ENCODE data around the gene TSTD1.
"Not testable (repeated sequence)": the region's sequence is repeated elsewhere in the genome, so short reads cannot be mapped to it uniquely, and the experiment has no call there.

TSTD1 gene

DNA sequence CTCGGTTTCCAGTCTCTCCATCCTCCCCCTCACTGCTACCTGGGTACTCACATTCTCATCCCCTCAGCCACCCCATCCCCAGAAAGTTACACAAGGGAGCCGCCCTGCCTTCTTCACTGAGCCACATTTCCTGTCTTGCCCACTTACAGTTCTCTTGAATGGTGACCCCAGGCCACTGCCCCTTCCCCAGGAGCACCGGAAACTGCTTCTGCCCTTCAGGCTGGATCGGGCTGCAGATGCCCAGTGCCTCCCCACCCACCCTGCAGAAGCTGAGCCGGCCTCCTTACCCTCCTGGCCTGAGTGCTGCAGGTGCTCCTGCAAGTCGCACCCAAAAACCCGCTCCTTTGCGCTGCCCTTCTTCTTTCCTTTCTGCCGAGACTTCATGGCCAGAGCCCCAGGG lies 30.5 kb upstream of the TSTD1 start:
- Histone ChIP-seq H3K36me3 (ENCODE audit: insufficient read depth, insufficient read length, low read length) (no peaks in the 10 kb centered on the region), H3K9me3 (ENCODE audit: insufficient read depth, low read length) (peaks cover 8% of the 10 kb centered on the region; the same call in 1 of the 2 replicates), H3K27me3 (ENCODE audit: insufficient read depth, insufficient read length) (no peaks in the 10 kb centered on the region), H3K9ac (ENCODE audit: insufficient read length, low read depth) (no peak overlapping the region), H3K4me3 (ENCODE audit: insufficient read length, low read depth) (no peak overlapping the region), H3K4me1 (ENCODE audit: insufficient read depth, insufficient read length) (peaks cover 7% of the 10 kb centered on the region)
- DNase-seq (ENCODE audit: low read depth, low spot score): no peak
- TF ChIP-seq ZNF274 (IDR thresholded peaks at IDR 0.05; ENCODE audit: low read depth, low read length) (no peak), YY1 (IDR thresholded peaks at IDR 0.05; ENCODE audit: insufficient read depth, insufficient read length) (no peak), SUZ12 (IDR thresholded peaks at IDR 0.05; ENCODE audit: extremely low read depth, insufficient read depth, insufficient read length) (no peak)

DNA sequence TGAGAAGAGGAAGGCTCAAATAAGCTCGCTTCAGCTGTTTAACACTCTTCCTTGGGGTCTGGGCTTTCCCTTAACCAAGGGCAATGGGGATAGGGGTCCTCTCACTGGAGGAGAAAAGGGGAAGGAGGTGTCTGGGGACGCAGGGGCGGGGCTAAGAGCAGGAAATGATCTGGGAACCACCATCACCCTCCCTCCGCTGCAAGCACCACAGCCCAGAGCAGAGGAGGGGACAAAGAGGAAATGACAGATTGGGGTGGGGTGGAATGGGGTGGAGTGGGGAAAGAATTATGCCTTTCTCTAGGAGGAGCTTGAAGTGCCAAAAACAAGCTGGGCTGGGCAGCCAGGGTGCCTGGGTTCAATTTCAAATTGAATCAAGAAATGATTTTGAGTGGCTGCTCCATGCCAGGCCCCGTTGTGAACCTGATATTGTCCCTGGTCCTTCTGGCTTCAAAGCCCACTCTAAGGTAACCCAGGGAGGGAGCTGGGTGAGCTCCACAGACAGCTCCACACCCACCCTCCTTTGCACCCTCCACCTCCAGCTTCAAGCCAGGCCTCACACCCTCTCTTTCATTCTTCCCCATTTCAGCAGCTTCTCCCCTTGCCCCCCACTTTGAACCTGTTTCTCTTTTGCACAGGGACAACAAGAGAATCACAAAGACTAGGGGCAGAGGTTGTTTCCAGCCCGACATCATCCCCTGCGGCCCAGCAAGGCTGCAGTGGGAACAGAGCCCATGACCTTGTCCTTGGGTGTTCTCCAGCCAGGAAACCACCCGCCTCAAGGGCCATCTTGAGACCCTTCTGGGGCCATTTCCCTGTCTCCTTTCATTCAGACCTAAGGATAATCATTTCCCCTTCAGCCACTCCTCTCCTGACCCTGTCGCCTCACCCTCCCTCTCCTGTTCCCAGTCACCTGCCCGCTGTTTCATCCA lies 29.8 kb upstream of the TSTD1 start:
- Histone ChIP-seq H3K4me1 (ENCODE audit: insufficient read depth, insufficient read length) (peaks cover 4% of the 10 kb centered on the region), H3K27me3 (ENCODE audit: insufficient read depth, insufficient read length) (no peaks in the 10 kb centered on the region), H3K9ac (ENCODE audit: insufficient read length, low read depth) (no peak overlapping the region), H3K9me3 (ENCODE audit: insufficient read depth, low read length) (peaks cover 8% of the 10 kb centered on the region; the same call in 1 of the 2 replicates), H3K4me3 (ENCODE audit: insufficient read length, low read depth) (no peak overlapping the region), H3K36me3 (ENCODE audit: insufficient read depth, insufficient read length, low read length) (no peaks in the 10 kb centered on the region)
- TF ChIP-seq ZNF274 (IDR thresholded peaks at IDR 0.05; ENCODE audit: low read depth, low read length) (no peak), SUZ12 (IDR thresholded peaks at IDR 0.05; ENCODE audit: extremely low read depth, insufficient read depth, insufficient read length) (no peak), YY1 (IDR thresholded peaks at IDR 0.05; ENCODE audit: insufficient read depth, insufficient read length) (no peak)
- no peak for DNase-seq (ENCODE audit: low read depth, low spot score)

DNA sequence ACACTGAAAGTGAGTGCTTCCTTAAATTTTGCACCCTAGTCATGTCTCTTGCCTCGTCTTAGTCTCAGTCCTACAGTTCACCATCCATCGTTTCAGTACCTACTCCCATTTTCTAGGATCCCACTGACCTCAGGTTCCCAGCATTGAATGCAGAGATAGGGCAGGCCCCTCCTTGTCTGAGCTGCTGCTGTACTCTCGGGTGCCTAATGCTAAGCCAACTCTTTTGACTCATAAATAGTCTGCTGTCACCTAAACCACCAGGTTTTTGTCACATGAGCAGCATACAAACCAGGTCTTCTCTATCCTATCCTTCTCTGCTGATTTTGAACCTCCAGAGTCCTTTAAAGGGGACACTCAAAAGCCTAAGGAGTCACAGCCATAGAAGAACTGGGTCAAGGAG lies 27.9 kb upstream of the TSTD1 start:
- H3K36me3 ChIP-seq (ENCODE audit: insufficient read depth, insufficient read length, low read length): no peaks in the 10 kb centered on the region
- peaks cover 8% of the 10 kb centered on the region; the same call in 1 of the 2 replicates for H3K9me3 ChIP-seq (ENCODE audit: insufficient read depth, low read length)
- H3K4me3 ChIP-seq (ENCODE audit: insufficient read length, low read depth): no peak overlapping the region
- H3K27me3 ChIP-seq (ENCODE audit: insufficient read depth, insufficient read length): no peaks in the 10 kb centered on the region
- H3K9ac ChIP-seq (ENCODE audit: insufficient read length, low read depth): no peak overlapping the region
- no peak for TF ChIP-seq SUZ12 (IDR thresholded peaks at IDR 0.05; ENCODE audit: extremely low read depth, insufficient read depth, insufficient read length)
- TF ChIP-seq ZNF274 (IDR thresholded peaks at IDR 0.05; ENCODE audit: low read depth, low read length): no peak
- TF ChIP-seq YY1 (IDR thresholded peaks at IDR 0.05; ENCODE audit: insufficient read depth, insufficient read length): no peak
- DNase-seq (ENCODE audit: low read depth, low spot score): no peak
- H3K4me1 ChIP-seq (ENCODE audit: insufficient read depth, insufficient read length): peaks cover 3% of the 10 kb centered on the region

DNA sequence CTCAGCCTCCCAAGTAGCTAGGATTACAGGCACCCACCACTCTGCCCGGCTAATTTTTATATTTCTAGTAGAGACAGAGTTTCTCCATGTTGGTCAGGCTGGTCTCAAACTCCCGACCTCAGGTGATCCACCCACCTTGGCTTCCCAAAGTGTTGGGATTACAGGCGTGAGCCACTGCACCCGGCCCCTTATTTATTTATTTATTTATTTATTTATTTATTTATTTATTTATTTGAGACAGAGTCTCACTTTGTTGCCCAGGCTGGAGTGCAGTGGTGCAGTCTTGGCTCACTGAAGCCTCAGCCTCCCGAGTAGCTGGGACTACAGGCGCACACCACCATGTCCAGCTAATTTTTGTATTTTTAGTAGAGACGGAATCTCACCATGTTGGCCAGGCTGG lies 26.9 kb upstream of the TSTD1 start:
- not testable (repeated sequence) for H3K27me3 ChIP-seq (ENCODE audit: insufficient read depth, insufficient read length); H3K36me3 ChIP-seq (ENCODE audit: insufficient read depth, insufficient read length, low read length); H3K4me1 ChIP-seq (ENCODE audit: insufficient read depth, insufficient read length); H3K4me3 ChIP-seq (ENCODE audit: insufficient read length, low read depth); DNase-seq (ENCODE audit: low read depth, low spot score); H3K9ac ChIP-seq (ENCODE audit: insufficient read length, low read depth); H3K9me3 ChIP-seq (ENCODE audit: insufficient read depth, low read length)

DNA sequence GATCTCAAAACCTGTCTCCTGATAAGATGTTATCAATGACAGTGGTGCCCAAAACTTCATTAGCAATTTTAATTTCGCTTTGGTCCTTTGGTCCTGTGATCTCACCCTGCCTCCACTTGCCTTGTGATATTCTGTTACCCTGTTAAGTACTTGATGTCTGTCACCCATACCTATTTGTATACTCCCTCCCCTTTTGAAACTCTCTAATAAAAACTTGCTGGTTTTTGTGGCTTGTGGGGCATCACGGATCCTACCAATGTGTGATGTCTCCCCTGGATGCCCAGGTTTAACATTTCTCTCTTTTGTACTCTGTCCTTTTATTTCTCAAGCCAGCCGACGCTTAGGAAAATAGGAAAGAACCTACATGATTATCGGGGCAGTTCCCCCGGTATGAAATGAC lies 25.2 kb upstream of the TSTD1 start:
- H3K4me3 ChIP-seq (ENCODE audit: insufficient read length, low read depth); H3K36me3 ChIP-seq (ENCODE audit: insufficient read depth, insufficient read length, low read length); DNase-seq (ENCODE audit: low read depth, low spot score); H3K9me3 ChIP-seq (ENCODE audit: insufficient read depth, low read length); H3K27me3 ChIP-seq (ENCODE audit: insufficient read depth, insufficient read length); H3K4me1 ChIP-seq (ENCODE audit: insufficient read depth, insufficient read length); H3K9ac ChIP-seq (ENCODE audit: insufficient read length, low read depth): not testable (repeated sequence)

DNA sequence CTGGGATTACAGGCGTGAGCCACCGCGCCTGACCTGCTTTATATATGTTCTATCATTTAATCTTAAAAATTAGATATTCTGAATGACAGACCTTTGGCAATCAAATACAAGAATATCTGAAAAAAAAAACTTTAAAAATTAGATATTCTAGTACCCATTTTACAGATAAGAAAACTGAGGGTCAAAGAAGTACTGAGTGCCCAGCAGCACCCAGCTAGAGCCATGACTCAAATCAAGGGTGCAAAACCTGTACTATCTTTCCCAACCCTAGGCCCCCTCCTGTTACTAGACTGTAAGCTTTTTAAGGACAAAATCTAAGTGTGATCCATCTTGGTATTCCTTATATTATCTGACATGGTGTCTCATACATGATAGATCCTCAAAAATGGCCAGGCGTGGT lies 22.7 kb upstream of the TSTD1 start:
- TF ChIP-seq YY1 (IDR thresholded peaks at IDR 0.05; ENCODE audit: insufficient read depth, insufficient read length) (no peak), ZNF274 (IDR thresholded peaks at IDR 0.05; ENCODE audit: low read depth, low read length) (no peak), SUZ12 (IDR thresholded peaks at IDR 0.05; ENCODE audit: extremely low read depth, insufficient read depth, insufficient read length) (no peak)
- no peak for DNase-seq (ENCODE audit: low read depth, low spot score)
- Histone ChIP-seq H3K9me3 (ENCODE audit: insufficient read depth, low read length) (no peaks in the 10 kb centered on the region), H3K36me3 (ENCODE audit: insufficient read depth, insufficient read length, low read length) (no peaks in the 10 kb centered on the region), H3K27me3 (ENCODE audit: insufficient read depth, insufficient read length) (no peaks in the 10 kb centered on the region), H3K9ac (ENCODE audit: insufficient read length, low read depth) (no peak overlapping the region), H3K4me1 (ENCODE audit: insufficient read depth, insufficient read length) (no peaks in the 10 kb centered on the region), H3K4me3 (ENCODE audit: insufficient read length, low read depth) (no peak overlapping the region)

DNA sequence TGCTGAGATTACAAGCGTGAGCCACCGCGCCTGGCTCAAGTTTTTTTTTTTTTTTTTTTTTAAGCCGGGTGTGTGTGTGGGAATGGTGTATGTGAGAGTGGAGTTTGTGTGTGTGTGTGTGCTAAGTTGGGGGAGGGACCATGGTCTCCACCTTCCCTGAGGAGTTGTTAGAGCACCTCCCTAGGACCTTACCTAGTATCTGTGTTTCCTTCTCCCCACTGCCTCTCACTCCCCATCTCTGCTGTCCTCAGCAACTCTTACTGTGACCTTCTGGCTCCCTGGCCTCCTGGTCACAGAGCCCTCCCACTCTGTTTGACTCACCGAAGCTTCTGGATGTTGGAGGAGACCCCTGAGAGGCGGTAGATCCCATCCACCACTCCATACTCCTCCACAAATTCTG lies 20.5 kb upstream of the TSTD1 start:
- Histone ChIP-seq H3K9ac (ENCODE audit: insufficient read length, low read depth) (no peak overlapping the region), H3K36me3 (ENCODE audit: insufficient read depth, insufficient read length, low read length) (no peaks in the 10 kb centered on the region)

More for the DNA sequence above, 20.5 kb upstream of the TSTD1 start:
- no peaks in the 10 kb centered on the region for H3K27me3 ChIP-seq (ENCODE audit: insufficient read depth, insufficient read length)
- H3K4me1 ChIP-seq (ENCODE audit: insufficient read depth, insufficient read length): no peaks in the 10 kb centered on the region
- H3K9me3 ChIP-seq (ENCODE audit: insufficient read depth, low read length): no peaks in the 10 kb centered on the region
- no peak for DNase-seq (ENCODE audit: low read depth, low spot score)
- no peak overlapping the region for H3K4me3 ChIP-seq (ENCODE audit: insufficient read length, low read depth)
- TF ChIP-seq YY1 (IDR thresholded peaks at IDR 0.05; ENCODE audit: insufficient read depth, insufficient read length): no peak
- no peak for TF ChIP-seq ZNF274 (IDR thresholded peaks at IDR 0.05; ENCODE audit: low read depth, low read length)
- TF ChIP-seq SUZ12 (IDR thresholded peaks at IDR 0.05; ENCODE audit: extremely low read depth, insufficient read depth, insufficient read length): no peak
